Central memory CD8-positive, alpha-beta T cell (primary cell): Measurements from ENCODE around the gene TMEM150A.

ENCODE experiments used
- ATAC-seq: fragments of 150-1000 bp; cut with Tn5 transposase; replicated peaks from 2 replicates; pipeline ENCODE4 v1.10.0; 2022; ENCODE audit warnings: mild to moderate bottlenecking, moderate FRiP score, moderate number of reproducible peaks; ENCODE audit not compliant: poor library complexity, severe bottlenecking; ENCODE audit errors: extremely low read depth
- DNase-seq, 2 donors: peaks; one replicate each; pipeline ENCODE4 v3.0.0; 2021; ENCODE audit warnings: low spot score in 2 of 2
- H3K27ac Mint-ChIP-seq: one replicate; pipeline ENCODE4 v1.8.0; 2022; ENCODE audit warnings: low read depth, mild to moderate bottlenecking, moderate library complexity, mixed read lengths
- H3K27me3 Mint-ChIP-seq: one replicate; pipeline ENCODE4 v1.8.0; 2022; ENCODE audit warnings: mixed read lengths
- H3K36me3 Mint-ChIP-seq: one replicate; pipeline ENCODE4 v1.8.0; 2022; ENCODE audit warnings: mild to moderate bottlenecking, moderate library complexity, mixed read lengths; ENCODE audit not compliant: insufficient read depth
- H3K4me1 Mint-ChIP-seq: one replicate; pipeline ENCODE4 v1.8.0; 2022; ENCODE audit warnings: mixed read lengths
- H3K4me3 Mint-ChIP-seq: one replicate; pipeline ENCODE4 v1.8.0; 2022; ENCODE audit warnings: mild to moderate bottlenecking, moderate library complexity, mixed read lengths
- H3K9me3 Mint-ChIP-seq: one replicate; pipeline ENCODE4 v1.8.0; 2022; ENCODE audit warnings: mixed read lengths

Gene TMEM150A

DNA sequence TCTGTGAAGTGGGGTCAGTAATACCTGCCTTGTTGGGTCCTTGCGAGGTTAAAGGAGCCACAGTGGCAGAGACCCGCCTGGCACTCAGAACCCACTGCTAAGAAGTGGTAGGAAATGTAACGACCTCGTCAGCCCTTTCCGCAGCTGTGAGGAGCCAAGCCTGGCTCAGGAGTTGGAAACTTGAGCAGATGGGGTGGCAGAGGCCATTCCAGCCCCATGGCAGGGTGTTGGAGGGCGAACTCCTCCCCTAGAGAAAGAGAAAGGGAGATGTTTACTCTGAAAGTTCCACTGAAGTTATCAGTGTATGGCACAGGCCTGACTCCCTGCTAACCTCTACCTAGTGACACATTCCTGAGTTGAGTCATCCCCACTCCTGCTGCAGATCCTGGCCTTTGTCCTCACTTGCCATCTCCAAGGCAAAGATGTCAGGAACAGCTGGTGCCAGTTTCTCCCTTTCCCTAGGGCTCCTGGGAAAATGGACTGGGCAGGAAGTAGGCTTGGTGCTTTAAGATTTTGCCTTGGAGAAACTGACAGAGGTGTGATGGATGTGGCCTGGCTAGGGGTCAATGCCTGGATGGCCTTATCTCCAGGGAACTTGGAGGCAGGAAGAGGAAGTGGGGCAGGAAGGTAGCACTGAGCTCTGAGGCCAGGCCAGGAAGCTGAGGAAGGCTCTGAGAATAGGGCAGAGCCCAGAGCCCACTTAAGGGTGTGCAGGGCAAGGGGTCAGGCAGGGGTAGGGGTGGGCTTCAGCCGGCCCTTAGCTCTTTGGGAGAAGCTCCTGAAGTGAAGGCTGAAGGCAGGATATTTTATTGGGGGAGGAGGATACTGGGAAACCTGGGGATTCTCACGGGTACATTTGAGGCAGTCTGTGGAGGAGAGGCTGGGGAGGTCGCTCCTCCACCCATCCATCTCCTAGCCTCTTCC, 17.4 kb downstream of the TMEM150A start:
- Mint-ChIP-seq H3K36me3 (peaks cover 25% of the 10 kb centered on the region), H3K4me1 (peaks cover 54% of the 10 kb centered on the region), H3K27ac (peak overlapping the region; percentile 93), H3K27me3 (no peaks in the 10 kb centered on the region), H3K9me3 (no peaks in the 10 kb centered on the region), H3K4me3 (peak overlapping the region; percentile 80)
- ATAC-seq = peak; percentile 50
- DNase-seq = no peak

DNA sequence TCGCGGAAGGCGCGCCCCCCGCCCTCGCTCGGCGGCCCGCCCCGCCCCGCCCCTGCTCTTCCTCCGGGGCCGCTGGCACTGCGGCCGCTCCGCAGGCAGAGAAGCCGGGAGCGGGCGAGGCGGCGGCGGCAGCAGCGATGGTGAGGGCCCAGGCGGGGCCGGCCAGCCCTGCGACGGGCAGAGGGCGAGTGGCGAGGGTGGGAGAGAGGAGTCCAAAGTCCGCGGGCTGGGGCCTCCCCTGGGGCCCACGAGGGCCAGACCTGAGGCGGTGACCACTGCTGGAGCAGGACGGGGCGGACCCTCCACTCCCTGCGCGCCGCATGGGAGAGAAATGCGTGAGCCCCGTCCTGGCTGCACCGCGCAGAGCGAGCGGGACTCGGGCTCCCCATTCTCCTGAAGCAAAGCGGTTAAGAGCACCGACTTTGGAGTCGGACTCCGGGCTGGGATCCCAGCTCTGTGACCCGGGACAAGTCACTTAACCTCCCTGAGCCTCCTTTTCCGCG, 18.1 kb downstream of the TMEM150A start, which contains the start of gene VAMP5:
TSS of gene VAMP5 (plus strand) at position 78 of the 503 bp plus-strand sequence. CDS start at position 138, 60 bp downstream.
- ATAC-seq (peak; percentile 55), DNase-seq (no peak)
- Mint-ChIP-seq H3K9me3 (no peaks in the 10 kb centered on the region), H3K27me3 (no peaks in the 10 kb centered on the region), H3K36me3 (peaks cover 26% of the 10 kb centered on the region), H3K4me1 (peaks cover 57% of the 10 kb centered on the region), H3K4me3 (peak within 1 kb of the TSS; percentile 80), H3K27ac (peak within 1 kb of the TSS; percentile 93)

GRCh38 chr2:85583667-85584353, 18.7 kb downstream of the TMEM150A start:
- ATAC-seq = peak; percentile 50
- H3K9me3 Mint-ChIP-seq = no peaks in the 10 kb centered on the region

DNA sequence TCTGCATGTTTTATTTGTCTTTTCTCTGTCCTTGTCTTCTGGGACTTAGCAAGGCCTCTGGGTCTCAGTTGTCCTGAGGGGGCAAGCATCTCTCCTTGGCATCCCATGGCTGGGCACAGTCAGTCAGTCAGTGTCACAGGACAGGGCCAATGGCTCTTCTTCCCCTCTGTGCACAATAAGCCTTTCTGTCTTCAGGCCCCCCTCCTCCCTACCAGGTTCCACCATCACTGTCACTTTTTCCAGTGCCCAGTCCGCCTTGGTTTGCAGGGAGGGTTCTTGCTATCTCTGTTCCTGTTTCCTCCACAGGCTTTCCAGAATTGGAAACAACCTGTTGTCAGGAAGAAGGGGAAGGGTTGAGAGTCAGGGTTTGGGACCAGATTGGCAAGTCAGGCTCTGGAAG, 20.0 kb downstream of the TMEM150A start:
- Mint-ChIP-seq H3K4me3 (peak overlapping the region; percentile 31), H3K27ac (peak overlapping the region; percentile 48), H3K4me1 (peaks cover 58% of the 10 kb centered on the region), H3K9me3 (no peaks in the 10 kb centered on the region), H3K36me3 (peaks cover 33% of the 10 kb centered on the region), H3K27me3 (no peaks in the 10 kb centered on the region)
- ATAC-seq = no peak
- DNase-seq = no peak

More at GRCh38 chr2:85583667-85584353, 18.7 kb downstream of the TMEM150A start:
- Mint-ChIP-seq H3K27me3 (no peaks in the 10 kb centered on the region), H3K27ac (peak overlapping the region; percentile 74), H3K4me3 (peak overlapping the region; percentile 80), H3K4me1 (peaks cover 60% of the 10 kb centered on the region), H3K36me3 (peaks cover 28% of the 10 kb centered on the region)
- no peak for DNase-seq

DNA sequence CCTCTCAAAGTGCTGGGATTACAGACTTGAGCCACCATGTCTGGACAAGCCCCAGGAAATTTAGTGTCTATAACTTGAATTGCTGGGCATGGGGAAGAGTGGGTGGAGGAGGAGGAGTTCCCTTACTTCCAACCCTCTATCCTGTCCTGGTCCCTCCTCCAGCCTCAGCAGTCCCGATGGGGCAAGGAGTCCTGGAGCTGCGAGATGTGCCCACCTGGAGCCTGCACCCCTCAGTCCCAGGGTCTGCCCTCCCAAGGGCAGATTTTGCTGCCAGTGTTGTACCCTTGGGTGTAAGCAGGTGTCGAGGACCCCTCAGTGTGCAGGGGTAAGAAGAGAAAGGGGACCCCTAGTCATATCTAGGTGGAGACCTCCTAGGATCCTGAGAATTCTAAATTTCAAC, 22.3 kb downstream of the TMEM150A start:
- H3K4me3 Mint-ChIP-seq = peak overlapping the region; percentile 95
- peaks cover 52% of the 10 kb centered on the region for H3K4me1 Mint-ChIP-seq
- no peak for DNase-seq
- H3K27ac Mint-ChIP-seq = peak overlapping the region; percentile 44
- no peaks in the 10 kb centered on the region for H3K27me3 Mint-ChIP-seq
- no peak for ATAC-seq
- peaks cover 33% of the 10 kb centered on the region for H3K36me3 Mint-ChIP-seq
- no peaks in the 10 kb centered on the region for H3K9me3 Mint-ChIP-seq

DNA sequence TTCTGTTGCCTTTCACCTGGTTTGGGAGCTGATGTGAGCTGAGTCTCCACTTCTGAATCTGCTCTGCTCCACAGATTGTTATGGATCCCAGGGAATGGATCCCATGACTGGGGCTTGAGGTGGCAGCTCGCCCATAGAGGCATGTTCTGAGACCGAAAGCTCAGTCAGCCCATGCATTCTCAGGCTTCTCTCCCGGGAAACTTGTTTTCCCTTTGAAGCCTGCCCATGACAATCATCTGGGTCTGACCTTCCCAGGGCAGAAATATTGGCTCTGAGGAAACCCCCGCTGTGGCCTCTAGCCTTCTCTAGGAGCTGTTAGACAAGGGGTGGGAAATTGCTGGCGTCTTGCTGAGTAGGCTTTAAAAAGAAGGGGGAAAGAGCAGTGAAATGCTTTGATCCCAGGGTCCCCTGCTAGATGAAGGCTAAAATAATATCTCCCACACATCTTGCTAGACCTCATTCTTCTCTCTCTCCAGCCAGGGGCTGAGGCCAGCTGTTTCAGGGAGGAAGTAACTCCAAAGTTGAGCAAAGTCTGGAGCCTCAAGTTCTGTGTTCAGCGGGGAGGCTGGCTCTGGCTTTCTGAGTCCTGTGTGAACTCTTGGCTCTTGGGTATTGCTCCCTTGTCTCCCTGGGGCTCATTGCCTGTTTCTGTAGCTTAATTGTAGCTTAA, 23.1 kb downstream of the TMEM150A start:
- Mint-ChIP-seq H3K36me3 (peaks cover 31% of the 10 kb centered on the region), H3K9me3 (no peaks in the 10 kb centered on the region), H3K4me1 (peaks cover 46% of the 10 kb centered on the region), H3K27me3 (no peaks in the 10 kb centered on the region), H3K27ac (peak overlapping the region; percentile 94), H3K4me3 (peak overlapping the region; percentile 95)
- DNase-seq (no peak), ATAC-seq (no peak)

GRCh38 chr2:85578243-85579180, 24.0 kb downstream of the TMEM150A start:
- Mint-ChIP-seq H3K36me3 (peaks cover 30% of the 10 kb centered on the region), H3K4me3 (peak overlapping the region; percentile 95), H3K27me3 (no peaks in the 10 kb centered on the region), H3K4me1 (peaks cover 43% of the 10 kb centered on the region), H3K9me3 (no peaks in the 10 kb centered on the region), H3K27ac (peak overlapping the region; percentile 94)
- ATAC-seq (peak; percentile 71), DNase-seq (no peak)

DNA sequence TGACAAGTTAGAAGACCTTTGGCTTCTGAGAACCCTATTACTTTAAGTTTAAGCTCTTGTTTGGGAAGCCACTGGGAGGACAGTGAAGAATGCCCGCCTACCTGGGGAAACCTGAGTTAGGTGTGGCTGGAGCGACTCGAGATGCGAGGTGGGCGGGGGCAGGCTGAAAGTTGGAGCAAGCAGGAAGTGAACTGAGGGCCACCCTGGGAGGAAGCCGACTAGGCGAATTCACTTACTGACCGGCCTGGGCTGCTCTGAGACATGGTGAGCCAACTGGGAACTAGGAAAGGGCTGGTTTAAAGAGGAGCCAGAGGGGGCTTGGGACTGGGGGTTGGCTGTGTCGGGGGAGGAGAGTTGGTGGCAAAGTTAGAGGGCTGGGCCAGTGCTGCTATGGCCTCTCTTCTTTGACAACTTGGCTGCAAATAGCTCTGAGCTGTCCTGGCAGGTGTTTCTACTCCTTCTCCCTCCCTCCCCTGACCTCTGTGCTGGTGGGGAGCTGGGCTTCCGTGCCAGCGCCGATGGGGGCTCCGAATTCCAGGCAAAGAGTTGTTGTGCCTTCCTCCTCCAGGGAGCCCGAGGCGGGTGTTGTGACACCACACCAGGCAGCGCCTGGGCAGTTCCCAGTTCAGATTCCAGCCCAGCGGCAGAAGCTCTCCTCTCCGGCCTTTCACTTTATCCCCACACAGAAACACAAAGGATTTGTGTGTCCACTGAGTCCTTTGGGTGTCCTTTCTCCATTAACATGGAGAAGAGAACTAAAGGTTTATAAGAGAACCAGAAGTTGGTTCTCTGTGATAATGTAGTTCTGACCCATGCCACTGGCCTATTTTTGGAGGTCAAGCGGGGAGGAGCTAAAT, 24.9 kb downstream of the TMEM150A start, which contains the start of gene VAMP8:
TSS of gene VAMP8 (plus strand) at position 201 of the 857 bp plus-strand sequence. CDS start at position 262, 61 bp downstream.
- peaks cover 38% of the 10 kb centered on the region for H3K4me1 Mint-ChIP-seq
- ATAC-seq (peak; percentile 71), DNase-seq (peak in 1 of 2 donors; percentile 34)
- no peaks in the 10 kb centered on the region for H3K27me3 Mint-ChIP-seq
- H3K9me3 Mint-ChIP-seq = no peaks in the 10 kb centered on the region
- peak within 1 kb of the TSS; percentile 94 for H3K27ac Mint-ChIP-seq
- H3K36me3 Mint-ChIP-seq = peaks cover 27% of the 10 kb centered on the region
- H3K4me3 Mint-ChIP-seq = peak within 1 kb of the TSS; percentile 95

GRCh38 chr2:85577063-85577385, 25.5 kb downstream of the TMEM150A start:
- DNase-seq = no peak
- peak overlapping the region; percentile 94 for H3K27ac Mint-ChIP-seq
- H3K4me3 Mint-ChIP-seq = peak overlapping the region; percentile 95
- peaks cover 35% of the 10 kb centered on the region for H3K4me1 Mint-ChIP-seq
- no peaks in the 10 kb centered on the region for H3K9me3 Mint-ChIP-seq
- H3K27me3 Mint-ChIP-seq = no peaks in the 10 kb centered on the region
- H3K36me3 Mint-ChIP-seq = peaks cover 25% of the 10 kb centered on the region
- no peak for ATAC-seq

DNA sequence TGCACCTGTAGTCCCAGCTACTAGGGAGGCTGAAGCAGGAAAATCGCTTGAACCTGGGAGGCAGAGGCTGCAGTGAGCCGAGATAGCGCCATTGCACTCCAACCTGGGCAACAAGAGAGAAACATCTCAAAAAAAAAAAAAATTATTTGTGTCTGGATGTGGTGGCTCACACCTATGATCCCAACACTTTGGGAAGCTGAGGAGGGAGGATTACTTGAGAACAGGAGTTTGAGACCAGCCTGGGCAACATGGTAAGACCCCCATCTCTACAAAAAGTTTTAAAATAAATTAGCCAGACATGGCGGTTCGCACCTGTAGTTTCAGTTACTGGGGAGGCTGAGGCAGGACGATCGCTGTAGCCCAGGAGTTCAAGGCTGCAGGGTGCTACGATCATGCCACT, 26.8 kb downstream of the TMEM150A start:
- Mint-ChIP-seq H3K4me1 (peaks cover 30% of the 10 kb centered on the region), H3K4me3 (no peak overlapping the region)

GRCh38 chr2:85566265-85566664, 36.2 kb downstream of the TMEM150A start:
- ATAC-seq = no peak
- peaks cover 5% of the 10 kb centered on the region for H3K36me3 Mint-ChIP-seq
- H3K4me3 Mint-ChIP-seq = no peak overlapping the region
- no peak for DNase-seq
- no peak overlapping the region for H3K27ac Mint-ChIP-seq
- H3K4me1 Mint-ChIP-seq = no peaks in the 10 kb centered on the region
- H3K27me3 Mint-ChIP-seq = no peaks in the 10 kb centered on the region
- no peaks in the 10 kb centered on the region for H3K9me3 Mint-ChIP-seq

More for the DNA sequence above, 26.8 kb downstream of the TMEM150A start:
- DNase-seq (no peak), ATAC-seq (no peak)
- no peaks in the 10 kb centered on the region for H3K9me3 Mint-ChIP-seq
- H3K27me3 Mint-ChIP-seq = no peaks in the 10 kb centered on the region
- no peak overlapping the region for H3K27ac Mint-ChIP-seq
- H3K36me3 Mint-ChIP-seq = peaks cover 15% of the 10 kb centered on the region
